ENCODE data around the gene CHD5. TPM values are rescaled to one million over a fixed set of nuclear protein-coding genes. Genes with fewer than 3 reads are reported as not detected.

CHD5 gene
- polyA plus RNA-seq, 1 donor (not counting 4 experiments of a cell fraction or from before 2014, with no cell fraction given): 0.07 TPM

- H4K20me1 ChIP-seq (ENCODE audit: control insufficient read depth, extremely low read depth, insufficient read depth, low read length): no peaks in the 10 kb centered on the region
- no peak overlapping the region for H2AFZ ChIP-seq (ENCODE audit: control insufficient read depth, low read length)
- no peaks in the 10 kb centered on the region for H3K9me1 ChIP-seq (ENCODE audit: control insufficient read depth, extremely low read depth, insufficient read depth, low read length)
- H3K27ac ChIP-seq (ENCODE audit: control insufficient read depth, insufficient read depth, low read length): no peak overlapping the region
- H3K4me2 ChIP-seq (ENCODE audit: control insufficient read depth, extremely low read depth, insufficient read depth, low read depth, low read length): no peak overlapping the region
- TF ChIP-seq EZH2 (IDR thresholded peaks at IDR 0.05; ENCODE audit: low read length) (no peak), CTCF (optimal IDR thresholded peaks at IDR 0.05 in 1 of 3, IDR thresholded peaks at IDR 0.05 in 1 of 3, conservative IDR thresholded peaks at IDR 0.05 in 1 of 3; ENCODE audit: extremely low read depth in 1 of 3, insufficient read depth in 2 of 3, low read length in 3 of 3) (no peak)
- peaks cover 1% of the 10 kb centered on the region for H3K4me1 ChIP-seq (ENCODE audit: control insufficient read depth, extremely low read depth, insufficient read depth, low read length)
- DNase-seq (ENCODE audit: low read depth, low spot score): no peak
- no peaks in the 10 kb centered on the region for H3K36me3 ChIP-seq (ENCODE audit: control insufficient read depth in 2 of 2, extremely low read depth in 1 of 2, insufficient read depth in 2 of 2, low read length in 2 of 2)
- no peaks in the 10 kb centered on the region for H3K79me2 ChIP-seq (ENCODE audit: control insufficient read depth, insufficient read depth, low read length)
- H3K9ac ChIP-seq (ENCODE audit: control insufficient read depth, extremely low read depth, insufficient read depth, low read length): no peak overlapping the region
- dilution Hi-C loops (cut with MboI; ENCODE audit: extremely low pct_ligation_motif_present, low sequenced_read_pairs): no loop called here
- no peak overlapping the region for H3K4me3 ChIP-seq (ENCODE audit: control insufficient read depth in 2 of 3, extremely low read depth in 1 of 3, insufficient read depth in 2 of 3, low read depth in 1 of 3, low read length in 3 of 3)
- peaks cover 32% of the 10 kb centered on the region for H3K27me3 ChIP-seq (ENCODE audit: control insufficient read depth, extremely low read depth, insufficient read depth, low read length)
- H3K9me3 ChIP-seq (ENCODE audit: control insufficient read depth, low read depth, low read length): no peaks in the 10 kb centered on the region
- FAIRE-seq: no peak
Observed at GRCh38 chr1:6163191-6163972, 16.7 kb downstream of the CHD5 start.

- no peak for DNase-seq (ENCODE audit: low read depth, low spot score)
- no peak overlapping the region for H2AFZ ChIP-seq (ENCODE audit: control insufficient read depth, low read length)
- FAIRE-seq: no peak
- H3K79me2 ChIP-seq (ENCODE audit: control insufficient read depth, insufficient read depth, low read length): no peaks in the 10 kb centered on the region
- peaks cover 32% of the 10 kb centered on the region for H3K27me3 ChIP-seq (ENCODE audit: control insufficient read depth, extremely low read depth, insufficient read depth, low read length)
- H4K20me1 ChIP-seq (ENCODE audit: control insufficient read depth, extremely low read depth, insufficient read depth, low read length): no peaks in the 10 kb centered on the region
- H3K27ac ChIP-seq (ENCODE audit: control insufficient read depth, insufficient read depth, low read length): no peak overlapping the region
- H3K36me3 ChIP-seq (ENCODE audit: control insufficient read depth in 2 of 2, extremely low read depth in 1 of 2, insufficient read depth in 2 of 2, low read length in 2 of 2): no peaks in the 10 kb centered on the region
- TF ChIP-seq CTCF (optimal IDR thresholded peaks at IDR 0.05 in 1 of 3, IDR thresholded peaks at IDR 0.05 in 1 of 3, conservative IDR thresholded peaks at IDR 0.05 in 1 of 3; ENCODE audit: extremely low read depth in 1 of 3, insufficient read depth in 2 of 3, low read length in 3 of 3) (no peak), EZH2 (IDR thresholded peaks at IDR 0.05; ENCODE audit: low read length) (no peak)
- dilution Hi-C loops (cut with MboI; ENCODE audit: extremely low pct_ligation_motif_present, low sequenced_read_pairs): no loop called here
- no peaks in the 10 kb centered on the region for H3K9me1 ChIP-seq (ENCODE audit: control insufficient read depth, extremely low read depth, insufficient read depth, low read length)
- no peaks in the 10 kb centered on the region for H3K9me3 ChIP-seq (ENCODE audit: control insufficient read depth, low read depth, low read length)
- no peak overlapping the region for H3K4me2 ChIP-seq (ENCODE audit: control insufficient read depth, extremely low read depth, insufficient read depth, low read depth, low read length)
- H3K4me3 ChIP-seq (ENCODE audit: control insufficient read depth in 2 of 3, extremely low read depth in 1 of 3, insufficient read depth in 2 of 3, low read depth in 1 of 3, low read length in 3 of 3): no peak overlapping the region
- peaks cover 7% of the 10 kb centered on the region for H3K4me1 ChIP-seq (ENCODE audit: control insufficient read depth, extremely low read depth, insufficient read depth, low read length)
- H3K9ac ChIP-seq (ENCODE audit: control insufficient read depth, extremely low read depth, insufficient read depth, low read length): no peak overlapping the region
Observed at GRCh38 chr1:6162773-6163172, 17.3 kb downstream of the CHD5 start.

Data from keratinocyte (primary cell).